ENCODE data around the gene ATP4A. TPM values are rescaled to one million over a fixed set of nuclear protein-coding genes. Genes with fewer than 3 reads are reported as not detected.

ATP4A gene
- total RNA-seq, 1 donor from 2014 or later, result not detected

DNA sequence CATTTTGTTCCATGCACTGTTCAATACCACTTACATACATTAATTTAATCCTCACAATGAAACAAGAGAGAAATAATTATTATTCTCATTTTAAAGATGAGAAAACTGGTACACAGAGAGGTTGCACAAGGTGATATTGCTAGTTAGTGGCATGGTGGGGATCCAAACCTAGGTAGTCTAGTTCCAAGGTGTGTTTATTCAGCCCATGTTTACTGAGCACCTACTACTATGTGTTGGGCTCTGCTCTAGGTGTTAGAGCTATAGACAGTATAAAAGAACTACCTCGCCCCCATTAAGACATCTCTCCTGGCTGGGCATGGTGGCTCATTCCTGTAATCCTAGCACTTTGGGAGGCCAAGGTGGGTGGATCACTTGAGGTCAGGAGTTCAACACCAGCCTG lies 19.3 kb upstream of the ATP4A start:
- TF ChIP-seq, protein P1, sequence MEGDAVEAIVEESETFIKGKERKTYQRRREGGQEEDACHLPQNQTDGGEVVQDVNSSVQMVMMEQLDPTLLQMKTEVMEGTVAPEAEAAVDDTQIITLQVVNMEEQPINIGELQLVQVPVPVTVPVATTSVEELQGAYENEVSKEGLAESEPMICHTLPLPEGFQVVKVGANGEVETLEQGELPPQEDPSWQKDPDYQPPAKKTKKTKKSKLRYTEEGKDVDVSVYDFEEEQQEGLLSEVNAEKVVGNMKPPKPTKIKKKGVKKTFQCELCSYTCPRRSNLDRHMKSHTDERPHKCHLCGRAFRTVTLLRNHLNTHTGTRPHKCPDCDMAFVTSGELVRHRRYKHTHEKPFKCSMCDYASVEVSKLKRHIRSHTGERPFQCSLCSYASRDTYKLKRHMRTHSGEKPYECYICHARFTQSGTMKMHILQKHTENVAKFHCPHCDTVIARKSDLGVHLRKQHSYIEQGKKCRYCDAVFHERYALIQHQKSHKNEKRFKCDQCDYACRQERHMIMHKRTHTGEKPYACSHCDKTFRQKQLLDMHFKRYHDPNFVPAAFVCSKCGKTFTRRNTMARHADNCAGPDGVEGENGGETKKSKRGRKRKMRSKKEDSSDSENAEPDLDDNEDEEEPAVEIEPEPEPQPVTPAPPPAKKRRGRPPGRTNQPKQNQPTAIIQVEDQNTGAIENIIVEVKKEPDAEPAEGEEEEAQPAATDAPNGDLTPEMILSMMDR (IDR thresholded peaks at IDR 0.05), result no peak
- DNase-seq (no peak), ATAC-seq (ENCODE audit: low read depth) (no peak)
- ChIA-PET POLR2A (no interaction called here), CTCF (no interaction called here)
- intact Hi-C loops (cut with micrococcal nuclease), result no loop called here
- H3K36me3 Mint-ChIP-seq (ENCODE audit: low read depth), result no peaks in the 10 kb centered on the region
- H3K4me1 Mint-ChIP-seq, result no peaks in the 10 kb centered on the region
- H3K4me3 Mint-ChIP-seq, result no peak overlapping the region
- H3K27ac Mint-ChIP-seq, result no peak overlapping the region
- H3K9me3 Mint-ChIP-seq, result peaks cover 3% of the 10 kb centered on the region
- H3K27me3 Mint-ChIP-seq, result peaks cover 23% of the 10 kb centered on the region

DNA sequence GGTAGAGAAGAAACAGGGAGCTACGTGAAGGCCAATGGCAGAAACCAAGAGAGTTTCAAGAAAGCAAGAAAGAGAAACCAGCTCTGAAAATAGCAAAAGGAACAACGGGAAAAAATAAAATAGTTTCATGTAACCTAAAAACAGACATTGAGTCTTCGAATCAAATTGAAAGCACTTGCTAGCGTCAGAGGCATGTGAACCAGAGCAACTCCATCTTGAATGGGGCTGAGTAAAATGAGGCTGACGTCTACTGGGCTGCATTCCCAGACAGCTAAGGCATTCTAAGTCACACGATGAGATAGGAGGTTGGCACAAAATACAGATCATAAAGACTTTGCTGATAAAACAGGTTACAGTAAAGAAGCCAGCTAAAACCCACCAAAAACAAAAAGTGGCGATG lies 15.2 kb upstream of the ATP4A start:
- ChIA-PET POLR2A (no interaction called here), CTCF (no interaction called here)
- TF ChIP-seq, protein P1 (IDR thresholded peaks at IDR 0.05), result no peak
- Mint-ChIP-seq H3K4me3 (no peak overlapping the region), H3K27me3 (peaks cover 12% of the 10 kb centered on the region), H3K4me1 (no peaks in the 10 kb centered on the region), H3K36me3 (ENCODE audit: low read depth) (peaks cover 7% of the 10 kb centered on the region), H3K27ac (no peak overlapping the region), H3K9me3 (peaks cover 21% of the 10 kb centered on the region)
- intact Hi-C loops (cut with micrococcal nuclease), result no loop called here
- no peak for DNase-seq
- no peak for ATAC-seq (ENCODE audit: low read depth)

DNA sequence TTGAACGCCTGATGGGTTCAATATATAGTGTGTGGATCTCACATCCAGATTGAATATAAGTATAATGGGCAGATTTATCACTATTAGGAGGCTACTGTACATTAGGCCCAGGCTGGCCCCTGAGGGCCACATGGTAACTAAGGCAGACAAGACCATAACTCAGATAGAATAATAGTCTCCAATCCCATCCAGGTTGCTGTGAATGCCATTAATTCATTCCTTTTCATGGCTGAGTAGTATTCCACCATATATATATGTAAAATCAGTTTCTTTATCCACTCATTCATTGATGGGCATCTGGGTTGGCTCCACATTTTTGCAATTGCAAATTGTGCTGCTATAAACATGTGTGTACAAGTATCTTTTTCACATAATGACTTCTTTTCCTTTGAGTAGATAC lies 14.5 kb upstream of the ATP4A start:
- ATAC-seq (ENCODE audit: low read depth), result no peak
- Mint-ChIP-seq H3K27ac (no peak overlapping the region), H3K4me1 (no peaks in the 10 kb centered on the region), H3K4me3 (no peak overlapping the region), H3K27me3 (peaks cover 12% of the 10 kb centered on the region), H3K36me3 (ENCODE audit: low read depth) (peaks cover 7% of the 10 kb centered on the region), H3K9me3 (peaks cover 21% of the 10 kb centered on the region)
- no peak for DNase-seq
- ChIA-PET CTCF (no interaction called here), POLR2A (no interaction called here)
- intact Hi-C loops (cut with micrococcal nuclease), result no loop called here
- TF ChIP-seq, protein P1 (IDR thresholded peaks at IDR 0.05), result no peak

DNA sequence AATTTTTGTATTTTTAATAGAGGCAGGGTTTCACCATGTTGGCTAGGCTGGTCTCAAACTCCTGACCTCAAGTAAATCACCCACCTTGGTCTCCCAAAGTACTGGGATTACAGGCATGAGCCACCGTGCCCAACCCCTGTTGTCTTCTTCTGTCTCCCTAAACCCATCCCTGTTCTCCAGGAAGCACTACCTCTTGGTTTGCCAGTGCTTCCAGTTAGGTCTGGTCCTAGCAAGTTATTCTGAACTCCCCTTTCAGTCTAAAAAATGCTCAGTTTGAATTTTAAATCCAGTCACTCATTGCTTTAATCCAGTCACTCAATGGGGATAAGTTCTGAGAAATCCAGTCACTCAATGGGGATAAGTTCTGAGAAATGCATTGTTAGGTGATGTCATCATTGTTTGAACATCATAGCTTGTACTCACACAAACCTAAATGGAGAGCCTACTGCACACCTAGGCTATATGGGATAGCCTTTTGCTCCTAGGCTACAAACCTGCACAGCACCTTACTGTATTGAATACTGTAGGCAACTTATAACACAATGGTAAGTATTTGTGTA lies 8.0 kb upstream of the ATP4A start:
- Mint-ChIP-seq H3K4me3 (no peak overlapping the region), H3K36me3 (ENCODE audit: low read depth) (no peaks in the 10 kb centered on the region), H3K27me3 (peaks cover 26% of the 10 kb centered on the region), H3K9me3 (peaks cover 12% of the 10 kb centered on the region), H3K4me1 (no peaks in the 10 kb centered on the region), H3K27ac (no peak overlapping the region)
- intact Hi-C loops (cut with micrococcal nuclease), result no loop called here
- DNase-seq (no peak), ATAC-seq (ENCODE audit: low read depth) (no peak)
- ChIA-PET CTCF (no interaction called here), POLR2A (no interaction called here)
- TF ChIP-seq, protein P1 (IDR thresholded peaks at IDR 0.05), result no peak

DNA sequence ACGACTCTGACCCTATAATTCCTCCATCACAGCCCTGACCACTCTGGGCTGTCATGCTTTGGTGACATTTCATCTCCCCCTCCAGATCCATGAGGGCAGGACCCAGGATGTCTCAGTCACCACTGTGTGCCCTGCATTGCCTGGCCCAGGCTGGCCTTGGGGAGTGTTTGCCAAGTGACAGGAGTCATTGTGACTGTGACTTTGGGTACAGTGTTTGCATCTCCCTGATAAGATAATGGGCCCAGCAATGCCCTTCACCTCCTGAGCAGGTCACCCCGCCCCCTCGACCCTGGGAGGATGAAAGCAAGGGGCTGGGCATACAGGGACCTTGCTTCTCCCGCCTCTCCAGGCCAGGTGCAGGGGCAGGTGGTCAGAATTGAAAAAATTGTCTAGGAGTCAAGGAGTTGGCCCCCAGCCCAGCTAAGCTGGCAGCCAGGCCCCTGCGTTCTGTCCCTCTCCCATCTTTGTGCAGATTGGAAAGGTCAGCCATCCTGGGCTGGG lies 5.9 kb upstream of the ATP4A start:
- Mint-ChIP-seq H3K27me3 (peaks cover 31% of the 10 kb centered on the region), H3K27ac (no peak overlapping the region), H3K4me1 (no peaks in the 10 kb centered on the region), H3K4me3 (no peak overlapping the region), H3K36me3 (ENCODE audit: low read depth) (no peaks in the 10 kb centered on the region), H3K9me3 (peaks cover 2% of the 10 kb centered on the region)
- TF ChIP-seq, protein P1 (IDR thresholded peaks at IDR 0.05), result no peak
- DNase-seq (no peak), ATAC-seq (ENCODE audit: low read depth) (no peak)
- POLR2A ChIA-PET, result no interaction called here
- CTCF ChIA-PET, result no interaction called here
- intact Hi-C loops (cut with micrococcal nuclease), result no loop called here

Measured in activated B cell treated with CpG ODN at 0.5 μM for 24 hours (primary cell).